Psoas muscle (tissue), 8 donors: Measurements from ENCODE around the gene VPS13A. TPM values are rescaled to one million over a fixed set of nuclear protein-coding genes. Genes with fewer than 3 reads are reported as not detected.

Source experiments
- ATAC-seq, 4 donors: fragments of 200-7000 bp; cut with Tn5 transposase; one replicate each; pipeline ENCODE4 v1.9.1; 2020; ENCODE audit warnings: moderate library complexity in 3 of 4, mild to moderate bottlenecking in 2 of 4
- DNase-seq, 2 donors: peaks; one replicate each; pipeline ENCODE4 v3.0.0-alpha.2; 2020
- H3K27ac ChIP-seq: fragments of 200-600 bp; one replicate; pipeline ENCODE4 v1.8.0; 2022
- H3K27me3 ChIP-seq, 3 donors: fragments of 200-600 bp in 1 of 3; one replicate each; pipeline versions ENCODE4 v1.6.1 to v1.8.0; 2013 to 2022; ENCODE audit warnings: low read length in 2 of 3, mild to moderate bottlenecking in 2 of 3, moderate library complexity in 1 of 3; ENCODE audit not compliant: insufficient read depth in 3 of 3
- H3K36me3 ChIP-seq, 2 donors: fragments of 200-600 bp in 1 of 2; one replicate each; pipeline versions ENCODE4 v1.6.1 to v1.8.0; 2013 to 2022; ENCODE audit warnings: low read depth in 1 of 2, mild to moderate bottlenecking in 1 of 2, moderate library complexity in 1 of 2; ENCODE audit not compliant: insufficient read depth in 1 of 2
- H3K4me1 ChIP-seq: fragments of 200-600 bp; one replicate; pipeline ENCODE4 v1.8.0; 2022
- H3K4me3 ChIP-seq: fragments of 200-600 bp; one replicate; pipeline ENCODE4 v1.8.0; 2022; ENCODE audit warnings: mild to moderate bottlenecking
- H3K9me3 ChIP-seq: fragments of 200-600 bp; one replicate; pipeline ENCODE4 v1.8.0; 2022
- CTCF ChIP-seq: fragments of 200-600 bp; IDR thresholded peaks from one replicate; pipeline ENCODE4 v1.8.0; 2022; ENCODE audit warnings: antibody characterized with exemption
- WGBS, 3 donors: extraction: QIAGEN DNeasy Blood & Tissue Kit; methylation state at CpG; one replicate each; pipeline versions ENCODE4 v1.1.6 to v1.1.7; 2013; 5-methylcytosine and 5-hydroxymethylcytosine counted together
- intact Hi-C, 2 donors: fragments of 100-400 bp; cut with DNase I; formaldehyde crosslinking; loops; one replicate each; pipeline versions ENCODE4 v1.11.0 to v1.14.2; 2022
- polyA plus RNA-seq, 3 donors: library from polyadenylated mRNA; stranded (reverse); fragments of 200-250 nt; gene quantifications; one replicate each; pipeline ENCODE4 v1.2.3, GENCODE V29; 2013
- total RNA-seq, 4 donors: library from RNA; stranded (reverse); fragmentation: NEBNext Ultra II Directional in 2 of 4; extraction: Animal tissue kit (Norgen Biotek cat#: 25700) in 2 of 4; gene quantifications; one replicate each; pipeline versions ENCODE4 v1.2.1 to v1.2.4, GENCODE V29; 2021 to 2023
- donor health status: healthy with polysubstance abuse.
- donor health status: DM: no; HTN: no; CAD: no; lungs with moderate emphysema.
- donor health status: Bipolar disorder and iron deficiency.
- donor health status: healthy.
- donor health status: DM: yes; HTN: yes; CAD: no.
- donor health status: DM: no; HTN: no; CAD: no.
- donor health status: DM: no; HTN: no; CAD: no.
- donor health status: DM: yes; HTN: yes; CAD: no.

Gene VPS13A
- total and polyA plus RNA-seq, 7 donors, result 3.3 to 27.0 (median 19.4) TPM

- DNase-seq (no peak), ATAC-seq (peak in 2 of 4 donors; percentile 8 to 42)
- Histone ChIP-seq H3K9me3 (no peaks in the 10 kb centered on the region), H3K36me3 (peaks cover 0 to 30% of the 10 kb centered on the region in 2 donors), H3K4me3 (no peak overlapping the region), H3K27ac (no peak overlapping the region), H3K4me1 (no peaks in the 10 kb centered on the region), H3K27me3 (no peaks in the 10 kb centered on the region)
- 45 to 65% (median 49%) methylated on average over 5 of the region's 5 CpGs for WGBS, 3 donors
- intact Hi-C loops, result no loop called here
- TF ChIP-seq CTCF, result no peak
Measured at GRCh38 chr9:77417566-77417965, 240.2 kb downstream of the VPS13A start.

GRCh38 chr9:77418226-77418625 is 240.9 kb downstream of the VPS13A start:
- H3K36me3 ChIP-seq, result peaks cover 0 to 30% of the 10 kb centered on the region in 2 donors
- intact Hi-C loops, result no loop called here
- H3K4me1 ChIP-seq, result no peaks in the 10 kb centered on the region
- DNase-seq (no peak), ATAC-seq (no peak)
- H3K9me3 ChIP-seq, result no peaks in the 10 kb centered on the region
- no peak overlapping the region for H3K27ac ChIP-seq
- no peak overlapping the region for H3K4me3 ChIP-seq
- H3K27me3 ChIP-seq, result no peaks in the 10 kb centered on the region
- TF ChIP-seq CTCF, result no peak

- Histone ChIP-seq H3K36me3 (peaks cover 0 to 20% of the 10 kb centered on the region in 2 donors), H3K27ac (no peak overlapping the region), H3K9me3 (no peaks in the 10 kb centered on the region), H3K4me3 (no peak overlapping the region), H3K4me1 (no peaks in the 10 kb centered on the region), H3K27me3 (no peaks in the 10 kb centered on the region)
- 72 to 78% (median 73%) methylated on average over 2 of the region's 2 CpGs for WGBS, 3 donors
- ATAC-seq (no peak), DNase-seq (no peak)
- TF ChIP-seq CTCF, result no peak
- intact Hi-C loops, result no loop called here
Measured at GRCh38 chr9:77420641-77421040, 243.3 kb downstream of the VPS13A start.

GRCh38 chr9:77421506-77422265 is 244.4 kb downstream of the VPS13A start:
- H3K27ac ChIP-seq, result no peak overlapping the region
- H3K27me3 ChIP-seq, result no peaks in the 10 kb centered on the region
- intact Hi-C loops, result no loop called here
- DNase-seq (no peak), ATAC-seq (no peak)
- H3K4me3 ChIP-seq, result no peak overlapping the region
- no peaks in the 10 kb centered on the region for H3K4me1 ChIP-seq
- no peak for TF ChIP-seq CTCF
- no peaks in the 10 kb centered on the region for H3K9me3 ChIP-seq
- peaks cover 0 to 11% of the 10 kb centered on the region in 2 donors for H3K36me3 ChIP-seq
- 91 to 94% (median 91%) methylated on average over 10 of the region's 10 CpGs for WGBS, 3 donors

GRCh38 chr9:77422969-77423368 is 245.6 kb downstream of the VPS13A start:
- Histone ChIP-seq H3K9me3 (no peaks in the 10 kb centered on the region), H3K4me3 (no peak overlapping the region), H3K36me3 (no peaks in the 10 kb centered on the region), H3K27ac (no peak overlapping the region), H3K4me1 (no peaks in the 10 kb centered on the region), H3K27me3 (no peaks in the 10 kb centered on the region)
- ATAC-seq (no peak), DNase-seq (no peak)
- 92 to 96% (median 94%) methylated on average over 3 of the region's 3 CpGs for WGBS, 3 donors
- intact Hi-C loops, result no loop called here
- no peak for TF ChIP-seq CTCF
